SU-DHL-6 (cell line): Measurements from ENCODE around the gene KSR2.

ENCODE experiments used
- EZH2phosphoT487 ChIP-seq: fragments of 200-600 bp; sonication (generic), shearing (Covaris generic); conservative IDR thresholded peaks from 2 replicates; pipeline ENCODE4 v1.6.1; 2018; ENCODE audit warnings: mild to moderate bottlenecking, antibody characterized with exemption, low read length, moderate library complexity, mixed read lengths
- TF ChIP-seq, protein P1 (sequence below): fragments of 200-600 bp; sonication (generic); IDR thresholded peaks from one replicate; pipeline ENCODE4 v1.5.1; 2017; ENCODE audit warnings: antibody characterized with exemption, mild to moderate bottlenecking, low read length, moderate library complexity; ENCODE audit not compliant: insufficient read depth, poor library complexity, severe bottlenecking

DNA sequence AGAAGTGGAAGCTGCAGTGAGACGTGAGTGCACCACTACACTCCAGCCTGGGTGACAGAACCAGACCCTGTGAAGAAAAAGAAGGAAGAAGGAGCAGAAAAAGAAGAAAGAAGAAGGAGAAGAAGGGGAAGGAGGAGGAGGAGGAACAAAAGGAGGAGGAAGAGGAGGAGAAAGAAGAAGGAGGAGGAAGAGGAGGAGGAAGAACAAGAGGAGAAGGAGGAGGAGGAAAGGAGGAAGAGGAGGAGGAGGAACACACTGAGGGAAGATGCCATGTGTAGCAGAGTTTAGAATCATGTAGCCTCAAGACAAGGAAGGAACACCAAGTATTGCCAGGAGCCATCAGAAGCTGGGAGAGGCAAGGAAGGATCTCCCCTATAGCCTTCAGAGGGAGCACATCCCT lies 241.5 kb downstream of the KSR2 start:
- TF ChIP-seq, protein P1, sequence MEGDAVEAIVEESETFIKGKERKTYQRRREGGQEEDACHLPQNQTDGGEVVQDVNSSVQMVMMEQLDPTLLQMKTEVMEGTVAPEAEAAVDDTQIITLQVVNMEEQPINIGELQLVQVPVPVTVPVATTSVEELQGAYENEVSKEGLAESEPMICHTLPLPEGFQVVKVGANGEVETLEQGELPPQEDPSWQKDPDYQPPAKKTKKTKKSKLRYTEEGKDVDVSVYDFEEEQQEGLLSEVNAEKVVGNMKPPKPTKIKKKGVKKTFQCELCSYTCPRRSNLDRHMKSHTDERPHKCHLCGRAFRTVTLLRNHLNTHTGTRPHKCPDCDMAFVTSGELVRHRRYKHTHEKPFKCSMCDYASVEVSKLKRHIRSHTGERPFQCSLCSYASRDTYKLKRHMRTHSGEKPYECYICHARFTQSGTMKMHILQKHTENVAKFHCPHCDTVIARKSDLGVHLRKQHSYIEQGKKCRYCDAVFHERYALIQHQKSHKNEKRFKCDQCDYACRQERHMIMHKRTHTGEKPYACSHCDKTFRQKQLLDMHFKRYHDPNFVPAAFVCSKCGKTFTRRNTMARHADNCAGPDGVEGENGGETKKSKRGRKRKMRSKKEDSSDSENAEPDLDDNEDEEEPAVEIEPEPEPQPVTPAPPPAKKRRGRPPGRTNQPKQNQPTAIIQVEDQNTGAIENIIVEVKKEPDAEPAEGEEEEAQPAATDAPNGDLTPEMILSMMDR: no peak
- no peak for TF ChIP-seq EZH2phosphoT487
